Fibroblast of lung (primary cell): Measurements from ENCODE around the gene MS4A14. TPM values are rescaled to one million over a fixed set of nuclear protein-coding genes. Genes with fewer than 3 reads are reported as not detected.

Experiments used
- DNase-seq, 2 donors: peaks; one replicate each; pipeline versions ENCODE4 v3.0.0 to v3.0.0-alpha.2; 2010; ENCODE audit warnings: low read depth in 2 of 2
- H2AFZ ChIP-seq: 2 replicates; pipeline ENCODE4 v1.5.1; 2012; ENCODE audit warnings: low read length, control low read depth, inconsistent platforms
- H3K27ac ChIP-seq: 2 replicates; pipeline ENCODE4 v1.5.1; 2011; ENCODE audit warnings: low read length, control low read depth; ENCODE audit not compliant: insufficient read depth
- H3K27me3 ChIP-seq: 2 replicates; pipeline ENCODE4 v1.5.1; 2011; ENCODE audit warnings: mild to moderate bottlenecking, low read length; ENCODE audit not compliant: control insufficient read depth, insufficient read depth
- H3K36me3 ChIP-seq: 2 replicates; pipeline ENCODE4 v1.5.1; 2011; ENCODE audit warnings: low read length; ENCODE audit not compliant: control insufficient read depth, insufficient read depth
- H3K4me1 ChIP-seq: 2 replicates; pipeline ENCODE4 v1.5.1; 2011; ENCODE audit warnings: low read length; ENCODE audit not compliant: control insufficient read depth, insufficient read depth; ENCODE audit errors: extremely low read depth
- H3K4me2 ChIP-seq: 2 replicates; pipeline ENCODE4 v1.5.1; 2011; ENCODE audit warnings: low read length, control low read depth; ENCODE audit not compliant: insufficient read depth; ENCODE audit errors: extremely low read depth
- H3K4me3 ChIP-seq, 4 experiments: fragments of 200-600 bp in 1 of 4; sonication (generic) in 1 of 4; replicated peaks in 1 of 4; 2 replicates each; pipeline ENCODE4 v1.5.1; 2011 to 2016; ENCODE audit warnings: low read length in 4 of 4, low read depth in 3 of 4, mild to moderate bottlenecking in 3 of 4, control low read depth in 2 of 4, inconsistent platforms in 1 of 4, mixed read lengths in 1 of 4; ENCODE audit not compliant: insufficient read depth in 1 of 4; ENCODE audit errors: control extremely low read depth in 1 of 4
- H3K79me2 ChIP-seq: 2 replicates; pipeline ENCODE4 v1.5.1; 2012; ENCODE audit warnings: mild to moderate bottlenecking, low read length, inconsistent platforms; ENCODE audit not compliant: control insufficient read depth, insufficient read depth
- H3K9ac ChIP-seq: 2 replicates; pipeline ENCODE4 v1.5.1; 2011; ENCODE audit warnings: mild to moderate bottlenecking, low read length, control low read depth; ENCODE audit not compliant: insufficient read depth
- H3K9me3 ChIP-seq: 2 replicates; pipeline ENCODE4 v1.5.1; 2012; ENCODE audit warnings: low read depth, low read length; ENCODE audit not compliant: control insufficient read depth, insufficient read depth
- H4K20me1 ChIP-seq: 2 replicates; pipeline ENCODE4 v1.5.1; 2011; ENCODE audit warnings: low read length; ENCODE audit not compliant: control insufficient read depth, insufficient read depth; ENCODE audit errors: extremely low read depth
- EZH2 ChIP-seq: IDR thresholded peaks from 2 replicates; pipeline ENCODE4 v1.5.1; 2012; ENCODE audit warnings: low read length, control low read depth, mild to moderate bottlenecking; ENCODE audit errors: missing control alignments
- polyA plus RNA-seq, 2 donors: library from polyadenylated mRNA; depleted of rRNA in 1 of 2; stranded (reverse) in 1 of 2; unstranded in 1 of 2; fragments of >200 nt; gene quantifications; 2 replicates each; pipeline ENCODE4 v1.2.1, GENCODE V29; 2011 to 2012; ENCODE audit warnings: missing spikeins in 1 of 2
- total RNA-seq: library from RNA; depleted of rRNA; stranded (reverse); fragments of >200 nt; gene quantifications from 2 replicates; pipeline ENCODE4 v1.2.1, GENCODE V29; 2014
- TF ChIP-seq, protein P1 (sequence below), 2 donors: IDR thresholded peaks in 1 of 2; conservative IDR thresholded peaks in 1 of 2; 1 replicate in 1 of 2; 2 replicates in 1 of 2; pipeline ENCODE4 v1.5.1; 2011 to 2012; ENCODE audit warnings: low read length in 2 of 2, control low read depth in 1 of 2, inconsistent platforms in 1 of 2, low read depth in 1 of 2, mild to moderate bottlenecking in 1 of 2

Gene MS4A14
- total and polyA plus RNA-seq, 2 donors (not counting 1 experiment from before 2014, with no cell fraction given), result not detected

DNA sequence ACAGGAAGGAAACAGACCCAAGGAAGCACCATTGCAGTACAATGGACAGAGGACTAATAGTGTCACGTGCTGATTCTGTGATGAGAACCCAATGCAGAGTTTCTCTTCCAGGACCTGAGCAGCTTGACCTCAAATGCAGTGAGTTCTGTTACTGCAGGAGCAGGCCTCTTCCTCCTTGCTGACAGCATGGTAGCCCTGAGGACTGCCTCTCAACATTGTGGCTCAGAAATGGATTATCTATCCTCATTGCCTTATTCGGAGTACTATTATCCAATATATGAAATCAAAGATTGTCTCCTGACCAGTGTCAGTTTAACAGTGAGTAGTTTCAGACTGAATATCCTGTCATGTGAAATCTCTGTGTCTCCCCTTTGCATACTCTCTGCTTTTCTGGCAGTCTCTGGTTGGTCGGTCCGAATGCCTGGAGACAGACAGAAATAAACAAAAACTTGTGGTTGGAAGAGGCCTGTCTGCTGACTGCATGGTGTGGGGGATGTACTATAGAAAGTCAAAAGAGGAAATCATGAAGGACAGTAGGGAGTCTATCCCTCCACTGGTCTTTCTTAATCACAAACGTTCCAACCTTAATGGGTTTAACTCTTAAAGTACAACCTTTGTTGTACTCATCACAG, 6.9 kb upstream of the MS4A14 start:
- no peak overlapping the region for H3K4me3 ChIP-seq

DNA sequence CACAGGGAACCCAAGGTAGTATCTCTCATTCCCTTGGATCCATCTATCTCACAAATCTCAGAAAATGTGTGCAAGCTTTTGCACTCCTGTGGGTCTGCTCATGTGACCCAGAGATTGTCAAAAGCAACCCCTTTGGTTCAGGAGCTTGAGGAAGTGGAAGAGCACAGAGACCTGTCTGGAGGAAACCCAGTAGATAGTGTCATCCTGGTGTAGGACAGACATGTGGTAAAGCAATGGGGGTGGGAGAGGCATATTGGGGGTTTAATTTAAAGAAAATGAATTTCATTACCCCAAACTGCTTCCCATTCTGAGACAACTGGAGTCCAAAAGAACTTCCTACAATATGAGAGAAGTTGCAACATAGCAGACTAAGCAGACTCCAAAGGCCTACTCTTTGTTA, 5.8 kb upstream of the MS4A14 start:
- H3K36me3 ChIP-seq, result no peaks in the 10 kb centered on the region
- H3K9me3 ChIP-seq, result no peaks in the 10 kb centered on the region
- H4K20me1 ChIP-seq, result no peaks in the 10 kb centered on the region
- H2AFZ ChIP-seq, result no peak overlapping the region
- no peak overlapping the region for H3K4me3 ChIP-seq
- no peak overlapping the region for H3K4me2 ChIP-seq
- no peak for TF ChIP-seq EZH2
- TF ChIP-seq, protein P1, sequence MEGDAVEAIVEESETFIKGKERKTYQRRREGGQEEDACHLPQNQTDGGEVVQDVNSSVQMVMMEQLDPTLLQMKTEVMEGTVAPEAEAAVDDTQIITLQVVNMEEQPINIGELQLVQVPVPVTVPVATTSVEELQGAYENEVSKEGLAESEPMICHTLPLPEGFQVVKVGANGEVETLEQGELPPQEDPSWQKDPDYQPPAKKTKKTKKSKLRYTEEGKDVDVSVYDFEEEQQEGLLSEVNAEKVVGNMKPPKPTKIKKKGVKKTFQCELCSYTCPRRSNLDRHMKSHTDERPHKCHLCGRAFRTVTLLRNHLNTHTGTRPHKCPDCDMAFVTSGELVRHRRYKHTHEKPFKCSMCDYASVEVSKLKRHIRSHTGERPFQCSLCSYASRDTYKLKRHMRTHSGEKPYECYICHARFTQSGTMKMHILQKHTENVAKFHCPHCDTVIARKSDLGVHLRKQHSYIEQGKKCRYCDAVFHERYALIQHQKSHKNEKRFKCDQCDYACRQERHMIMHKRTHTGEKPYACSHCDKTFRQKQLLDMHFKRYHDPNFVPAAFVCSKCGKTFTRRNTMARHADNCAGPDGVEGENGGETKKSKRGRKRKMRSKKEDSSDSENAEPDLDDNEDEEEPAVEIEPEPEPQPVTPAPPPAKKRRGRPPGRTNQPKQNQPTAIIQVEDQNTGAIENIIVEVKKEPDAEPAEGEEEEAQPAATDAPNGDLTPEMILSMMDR (conservative IDR thresholded peaks at IDR 0.05 in 1 of 2, IDR thresholded peaks at IDR 0.05 in 1 of 2; ENCODE audit: low read depth in 1 of 2, low read length in 2 of 2), result no peak
- no peaks in the 10 kb centered on the region for H3K4me1 ChIP-seq
- H3K27me3 ChIP-seq, result no peaks in the 10 kb centered on the region
- H3K9ac ChIP-seq, result no peak overlapping the region
- H3K27ac ChIP-seq, result no peak overlapping the region
- H3K79me2 ChIP-seq, result no peaks in the 10 kb centered on the region
- no peak for DNase-seq

More for the DNA sequence above, 6.9 kb upstream of the MS4A14 start:
- DNase-seq, result no peak
- H3K9me3 ChIP-seq, result no peaks in the 10 kb centered on the region
- H3K27me3 ChIP-seq, result no peaks in the 10 kb centered on the region
- no peak overlapping the region for H2AFZ ChIP-seq
- H4K20me1 ChIP-seq, result no peaks in the 10 kb centered on the region
- TF ChIP-seq, protein P1 (conservative IDR thresholded peaks at IDR 0.05 in 1 of 2, IDR thresholded peaks at IDR 0.05 in 1 of 2; ENCODE audit: low read depth in 1 of 2, low read length in 2 of 2), result no peak
- no peak for TF ChIP-seq EZH2
- H3K27ac ChIP-seq, result no peak overlapping the region
- H3K79me2 ChIP-seq, result no peaks in the 10 kb centered on the region
- H3K4me2 ChIP-seq, result no peak overlapping the region
- H3K4me1 ChIP-seq, result no peaks in the 10 kb centered on the region
- no peak overlapping the region for H3K9ac ChIP-seq
- H3K36me3 ChIP-seq, result no peaks in the 10 kb centered on the region

DNA sequence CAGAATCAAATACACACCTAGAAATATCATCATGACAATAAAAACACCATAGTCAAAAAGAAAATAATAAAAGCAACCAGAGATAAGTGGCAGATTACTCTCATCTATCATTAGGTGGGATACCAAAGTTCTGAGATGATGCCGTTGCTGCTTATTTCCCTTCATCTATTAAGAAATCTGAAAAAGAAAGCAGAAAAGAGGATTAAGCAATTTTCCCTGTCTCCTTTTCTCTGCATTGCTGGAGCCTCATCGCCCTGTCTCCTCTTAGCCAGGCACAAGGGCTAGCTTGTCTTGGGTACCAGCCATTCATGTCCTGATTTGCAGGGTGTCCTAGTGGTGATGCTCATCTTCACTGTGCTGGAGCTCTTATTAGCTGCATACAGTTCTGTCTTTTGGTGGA, 3.9 kb upstream of the MS4A14 start:
- Histone ChIP-seq H3K4me3 (no peak overlapping the region), H3K27me3 (no peaks in the 10 kb centered on the region), H4K20me1 (no peaks in the 10 kb centered on the region), H3K36me3 (no peaks in the 10 kb centered on the region), H3K27ac (no peak overlapping the region), H3K4me1 (no peaks in the 10 kb centered on the region), H3K79me2 (no peaks in the 10 kb centered on the region), H2AFZ (no peak overlapping the region), H3K4me2 (no peak overlapping the region), H3K9ac (no peak overlapping the region), H3K9me3 (no peaks in the 10 kb centered on the region)
- DNase-seq, result no peak
- TF ChIP-seq, protein P1 (conservative IDR thresholded peaks at IDR 0.05 in 1 of 2, IDR thresholded peaks at IDR 0.05 in 1 of 2; ENCODE audit: low read depth in 1 of 2, low read length in 2 of 2), result no peak
- no peak for TF ChIP-seq EZH2
